PC-9 (cell line): ENCODE measurements around the gene FOXO3. TPM values are rescaled to one million over a fixed set of nuclear protein-coding genes. Genes with fewer than 3 reads are reported as not detected.

Experiments
- BruUV-seq: library from RNA; stranded (reverse); fragments of 400-500 nt; replicated peaks from 2 replicates; lab custom pipeline; 2021; lab: Mats Ljungman, UMichigan
- CTCF ChIA-PET: fragments of 300-600 bp; sonication (Branson Sonifier 250); formaldehyde crosslinking; loops from one replicate; lab custom pipeline; 2022; ENCODE audit warnings: antibody characterized with exemption; lab: Charles Lee
- POLR2A ChIA-PET: fragments of 300-600 bp; sonication (Branson Sonifier 250); formaldehyde crosslinking; loops from one replicate; lab custom pipeline; 2022; ENCODE audit warnings: antibody characterized with exemption; ENCODE audit not compliant: unreplicated experiment; lab: Charles Lee
- DNase-seq, 2 experiments: peaks; one replicate each; pipeline versions ENCODE4 v3.0.0 to v3.0.0-alpha.2; 2015 to 2022; ENCODE audit warnings: mixed read lengths in 1 of 2
- H2AFZ ChIP-seq: fragments of 200-600 bp; sonication (generic); 2 replicates; pipeline ENCODE4 v1.8.1; 2017; ENCODE audit warnings: antibody characterized with exemption
- H3F3A ChIP-seq: fragments of 200-600 bp; sonication (generic); 2 replicates; pipeline ENCODE4 v1.8.1; 2017; ENCODE audit warnings: antibody characterized with exemption, mild to moderate bottlenecking, low read depth; ENCODE audit not compliant: insufficient read depth
- H3K27ac ChIP-seq: fragments of 200-600 bp; sonication (generic); 2 replicates; pipeline ENCODE4 v1.6.1; 2016; ENCODE audit warnings: mixed run types
- H3K27me3 ChIP-seq: fragments of 200-600 bp; sonication (generic); 2 replicates; pipeline ENCODE4 v1.6.1; 2016; ENCODE audit warnings: low read depth, mixed run types; ENCODE audit not compliant: insufficient read depth
- H3K36me3 ChIP-seq: fragments of 200-600 bp; sonication (generic); 2 replicates; pipeline ENCODE4 v1.6.1; 2016; ENCODE audit warnings: low read depth, mixed run types
- H3K4me1 ChIP-seq: fragments of 200-600 bp; sonication (generic); replicated peaks from 2 replicates; pipeline ENCODE4 v1.6.1; 2016; ENCODE audit warnings: mixed run types; ENCODE audit not compliant: insufficient read depth
- H3K4me2 ChIP-seq: fragments of 200-600 bp; sonication (generic); 2 replicates; pipeline ENCODE4 v1.6.1; 2017; ENCODE audit warnings: mixed run types
- H3K4me3 ChIP-seq: fragments of 200-600 bp; sonication (generic); 2 replicates; pipeline ENCODE4 v1.6.1; 2016; ENCODE audit warnings: mixed run types
- H3K79me2 ChIP-seq: fragments of 200-600 bp; sonication (generic); 2 replicates; pipeline ENCODE4 v1.6.1; 2017; ENCODE audit warnings: low read depth, mixed run types
- H3K9me2 ChIP-seq: fragments of 200-600 bp; sonication (generic); 2 replicates; pipeline ENCODE4 v1.8.1; 2017; ENCODE audit warnings: mild to moderate bottlenecking; ENCODE audit not compliant: insufficient read depth
- H3K9me3 ChIP-seq: fragments of 200-600 bp; sonication (generic); 2 replicates; pipeline ENCODE4 v1.8.1; 2016; ENCODE audit warnings: low read depth; ENCODE audit not compliant: insufficient read depth
- H4K20me1 ChIP-seq: fragments of 200-600 bp; sonication (generic); 2 replicates; pipeline ENCODE4 v1.8.1; 2017; ENCODE audit not compliant: insufficient read depth
- EZH2 ChIP-seq: fragments of 200-600 bp; sonication (generic); IDR thresholded peaks from 2 replicates; pipeline ENCODE4 v1.8.0; 2017; ENCODE audit warnings: antibody characterized with exemption, low read depth
- intact Hi-C: fragments of 100-400 bp; cut with micrococcal nuclease; formaldehyde crosslinking; loops from one replicate; pipeline ENCODE4 v1.10.0; 2022; ENCODE audit not compliant: unreplicated experiment
- total RNA-seq: library from RNA; stranded (reverse); gene quantifications from 2 replicates; pipeline ENCODE4 v1.2.3, GENCODE V29; 2021
- TF ChIP-seq, protein P1 (sequence below): fragments of 200-600 bp; sonication (generic); conservative IDR thresholded peaks from 2 replicates; pipeline ENCODE4 v1.6.1; 2017; ENCODE audit warnings: mixed run types, antibody characterized with exemption, mild to moderate bottlenecking, moderate library complexity

The FOXO3 gene
- total RNA-seq, 1 experiment from 2014 or later, result 59.4 TPM

DNA sequence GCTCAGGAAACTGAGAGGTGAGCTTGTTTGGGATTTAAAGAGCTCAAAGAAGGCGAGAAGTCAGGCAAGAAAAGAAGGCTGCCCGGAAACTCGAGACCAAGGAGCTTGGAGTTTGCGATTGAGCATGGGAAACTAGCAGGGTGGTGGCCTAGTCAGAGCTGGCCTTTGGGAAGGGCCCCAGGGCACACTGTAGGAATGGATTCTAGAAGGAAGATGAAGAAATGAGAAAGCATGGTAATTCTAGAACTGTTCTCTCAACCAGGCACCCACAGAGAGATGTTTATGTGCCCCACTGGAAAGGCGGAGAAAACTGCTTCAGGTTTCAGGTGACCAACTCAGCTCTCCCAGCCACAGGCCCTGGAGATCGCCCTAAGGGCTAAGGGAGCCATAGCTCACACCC lies 126.2 kb downstream of the FOXO3 start:
- Histone ChIP-seq H4K20me1 (no peaks in the 10 kb centered on the region), H3K4me2 (peak overlapping the region; percentile 45), H3F3A (peaks cover 58% of the 10 kb centered on the region), H3K79me2 (peaks cover 86% of the 10 kb centered on the region), H3K9me3 (no peaks in the 10 kb centered on the region), H3K9me2 (no peaks in the 10 kb centered on the region), H3K4me3 (no peak overlapping the region), H3K4me1 (peaks cover 82% of the 10 kb centered on the region), H2AFZ (no peak overlapping the region), H3K27me3 (no peaks in the 10 kb centered on the region), H3K27ac (peak overlapping the region; percentile 71), H3K36me3 (peaks cover 36% of the 10 kb centered on the region)
- ChIA-PET POLR2A (interaction anchor here (0.6 kb wide), 1 partner anchor 52 kb away, joined by 4 read pairs; no protein-coding TSS in a partner anchor), CTCF (no interaction called here)
- BruUV-seq, result no TSS peak
- intact Hi-C loops, result no loop called here
- TF ChIP-seq, protein P1, sequence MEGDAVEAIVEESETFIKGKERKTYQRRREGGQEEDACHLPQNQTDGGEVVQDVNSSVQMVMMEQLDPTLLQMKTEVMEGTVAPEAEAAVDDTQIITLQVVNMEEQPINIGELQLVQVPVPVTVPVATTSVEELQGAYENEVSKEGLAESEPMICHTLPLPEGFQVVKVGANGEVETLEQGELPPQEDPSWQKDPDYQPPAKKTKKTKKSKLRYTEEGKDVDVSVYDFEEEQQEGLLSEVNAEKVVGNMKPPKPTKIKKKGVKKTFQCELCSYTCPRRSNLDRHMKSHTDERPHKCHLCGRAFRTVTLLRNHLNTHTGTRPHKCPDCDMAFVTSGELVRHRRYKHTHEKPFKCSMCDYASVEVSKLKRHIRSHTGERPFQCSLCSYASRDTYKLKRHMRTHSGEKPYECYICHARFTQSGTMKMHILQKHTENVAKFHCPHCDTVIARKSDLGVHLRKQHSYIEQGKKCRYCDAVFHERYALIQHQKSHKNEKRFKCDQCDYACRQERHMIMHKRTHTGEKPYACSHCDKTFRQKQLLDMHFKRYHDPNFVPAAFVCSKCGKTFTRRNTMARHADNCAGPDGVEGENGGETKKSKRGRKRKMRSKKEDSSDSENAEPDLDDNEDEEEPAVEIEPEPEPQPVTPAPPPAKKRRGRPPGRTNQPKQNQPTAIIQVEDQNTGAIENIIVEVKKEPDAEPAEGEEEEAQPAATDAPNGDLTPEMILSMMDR, result no peak
- TF ChIP-seq EZH2, result no peak
- peak; percentile 58 to 59 for DNase-seq

DNA sequence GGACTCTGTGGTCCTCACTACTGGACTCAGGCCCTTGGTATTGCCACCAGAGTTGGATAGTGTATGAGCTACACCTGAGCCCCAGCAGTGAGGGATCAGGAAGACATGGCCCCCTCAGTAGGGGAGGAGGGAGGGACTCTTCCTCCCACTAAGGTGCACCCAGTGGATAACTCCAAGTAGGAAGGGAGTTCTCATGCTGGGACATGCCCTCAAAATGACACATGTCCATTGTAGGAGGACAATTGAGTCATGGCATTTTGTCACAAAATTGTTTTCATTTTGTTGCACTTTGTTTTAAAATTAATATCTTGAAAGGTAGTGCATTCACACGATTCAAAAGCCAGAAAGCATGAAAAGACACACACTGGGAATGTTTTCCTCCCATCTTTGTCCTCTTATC lies 127.2 kb downstream of the FOXO3 start:
- H3K4me2 ChIP-seq, result no peak overlapping the region
- no peaks in the 10 kb centered on the region for H3K27me3 ChIP-seq
- no peaks in the 10 kb centered on the region for H3K9me3 ChIP-seq
- no peaks in the 10 kb centered on the region for H3K9me2 ChIP-seq
- H3K36me3 ChIP-seq, result peaks cover 36% of the 10 kb centered on the region
- CTCF ChIA-PET, result no interaction called here
- peak overlapping the region; percentile 71 for H3K27ac ChIP-seq
- peaks cover 82% of the 10 kb centered on the region for H3K79me2 ChIP-seq
- POLR2A ChIA-PET, result no interaction called here
- H3K4me3 ChIP-seq, result no peak overlapping the region
- no peak for DNase-seq
- intact Hi-C loops, result loop anchor here (2.0 kb wide), 1 partner anchor 99 kb away; no protein-coding TSS in a partner anchor
- H2AFZ ChIP-seq, result no peak overlapping the region
- no peaks in the 10 kb centered on the region for H4K20me1 ChIP-seq
- H3F3A ChIP-seq, result peaks cover 58% of the 10 kb centered on the region
- TF ChIP-seq EZH2, result no peak
- TF ChIP-seq, protein P1, result no peak
- H3K4me1 ChIP-seq, result peaks cover 76% of the 10 kb centered on the region
- BruUV-seq, result no TSS peak

DNA sequence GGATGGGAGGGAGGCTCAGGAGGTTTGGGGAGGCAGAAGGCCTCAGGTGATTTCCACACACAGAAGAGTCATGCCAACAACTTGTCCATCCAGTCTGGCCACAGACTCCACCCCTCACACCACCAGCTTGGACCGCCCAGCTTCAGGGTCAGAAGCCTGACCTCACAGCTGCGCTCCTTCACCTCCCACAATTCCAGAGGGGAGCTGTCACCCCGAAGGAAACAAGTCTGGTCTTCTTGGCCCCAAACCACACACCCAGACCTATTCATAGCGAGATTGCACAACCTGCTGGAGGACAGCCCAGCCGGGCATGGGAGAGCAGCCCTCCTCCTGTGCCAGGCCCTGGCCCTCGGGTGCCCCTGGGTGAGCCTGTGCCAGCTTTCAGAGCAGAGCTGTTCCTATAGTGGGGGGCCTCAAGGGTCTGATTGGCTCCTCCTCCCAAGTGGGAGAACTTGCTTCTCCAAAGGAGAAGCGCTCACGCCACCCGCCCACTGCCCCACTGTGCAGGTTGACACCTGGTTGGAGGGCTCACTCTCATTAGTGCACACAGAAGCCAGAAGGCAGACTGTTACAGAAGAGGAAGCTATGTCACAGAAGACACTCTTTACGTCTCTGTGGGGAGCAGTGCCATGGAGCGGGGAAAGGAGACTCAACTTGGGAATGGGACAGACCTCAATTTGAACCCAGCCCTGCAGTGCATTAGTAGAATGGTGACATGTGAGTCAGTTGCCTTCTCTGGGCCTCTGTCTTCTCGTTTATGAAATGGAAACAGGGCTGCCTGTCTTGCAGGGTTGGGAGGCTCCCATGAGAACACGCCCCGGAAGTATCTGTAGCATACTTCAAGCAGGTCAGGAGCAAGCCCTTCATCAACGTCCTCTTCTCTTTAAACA lies 128.8 kb downstream of the FOXO3 start:
- Histone ChIP-seq H4K20me1 (no peaks in the 10 kb centered on the region), H3K4me2 (peak overlapping the region; percentile 71), H3K27ac (peak overlapping the region; percentile 83), H3K4me3 (peak overlapping the region; percentile 7; the same call in 1 of the 2 replicates), H3K79me2 (peaks cover 70% of the 10 kb centered on the region), H3K9me2 (no peaks in the 10 kb centered on the region), H3K27me3 (no peaks in the 10 kb centered on the region), H3K36me3 (peaks cover 38% of the 10 kb centered on the region), H3F3A (peaks cover 55% of the 10 kb centered on the region), H2AFZ (no peak overlapping the region), H3K4me1 (peaks cover 66% of the 10 kb centered on the region), H3K9me3 (no peaks in the 10 kb centered on the region)
- intact Hi-C loops, result loop anchor here (1.0 to 2.0 kb wide), 8 partner anchors 24 to 146 kb away; no protein-coding TSS in a partner anchor
- TSS peak; percentile 63 for BruUV-seq
- ChIA-PET CTCF (no interaction called here), POLR2A (interaction anchor here (0.5 to 1.0 kb wide), 11 partner anchors 11 to 266 kb away, joined by 3 to 9 read pairs (median 5); partner anchors contain the start of gene FOXO3)
- peak; percentile 96 to 99 for DNase-seq
- TF ChIP-seq EZH2, result no peak
- TF ChIP-seq, protein P1, result no peak
